Gastrocnemius medialis (tissue), 4 donors: ENCODE measurements around the gene SLC47A2. TPM values are rescaled to one million over a fixed set of nuclear protein-coding genes. Genes with fewer than 3 reads are reported as not detected.

Experiments
- ATAC-seq, 2 donors: fragments of 150-250 bp; one replicate each; pipeline ENCODE4 v1.9.1; 2016
- DNase-seq, 2 donors: peaks; one replicate each; pipeline ENCODE4 v3.0.0-alpha.2; 2019
- H3K27ac ChIP-seq, 4 donors: fragments of 200-600 bp; sonication (generic); 1 replicate in 1 of 4; 2 replicates in 3 of 4; pipeline ENCODE4 v1.5.1; 2016 to 2018; ENCODE audit warnings: mild to moderate bottlenecking in 2 of 4, moderate library complexity in 1 of 4
- H3K27me3 ChIP-seq, 3 donors: fragments of 200-600 bp; sonication (generic) in 2 of 3; 1 replicate in 1 of 3; 2 replicates in 2 of 3; pipeline versions ENCODE4 v1.5.1 to v1.6.0; 2016 to 2019; ENCODE audit warnings: mild to moderate bottlenecking in 1 of 3, moderate library complexity in 1 of 3
- H3K36me3 ChIP-seq, 2 donors: fragments of 200-600 bp; sonication (generic) in 1 of 2; one replicate each; pipeline ENCODE4 v1.5.1; 2017 to 2018
- H3K4me1 ChIP-seq, 2 donors: fragments of 200-600 bp; sonication (generic) in 1 of 2; one replicate each; pipeline ENCODE4 v1.5.1; 2016 to 2017; ENCODE audit warnings: mild to moderate bottlenecking in 2 of 2
- H3K4me3 ChIP-seq, 4 donors: fragments of 200-600 bp; sonication (generic) in 3 of 4; 1 replicate in 1 of 4; 2 replicates in 3 of 4; pipeline ENCODE4 v1.5.1; 2016 to 2019; ENCODE audit warnings: mild to moderate bottlenecking in 2 of 4
- H3K9me3 ChIP-seq, 3 donors: fragments of 200-600 bp; sonication (generic) in 2 of 3; 1 replicate in 1 of 3; 2 replicates in 2 of 3; pipeline ENCODE4 v1.5.1; 2016 to 2019
- CTCF ChIP-seq, 5 experiments: fragments of 450-650 bp in 3 of 5; fragments of 200-600 bp in 2 of 5; sonication (generic) in 2 of 5; IDR thresholded peaks in 4 of 5; conservative IDR thresholded peaks in 1 of 5; 1 replicate in 4 of 5; 2 replicates in 1 of 5; pipeline ENCODE4 v1.5.1; 2016 to 2019; ENCODE audit warnings: antibody characterized with exemption in 5 of 5, mild to moderate bottlenecking in 3 of 5, moderate library complexity in 3 of 5
- POLR2A ChIP-seq, 2 donors: fragments of 450-650 bp; IDR thresholded peaks; one replicate each; pipeline ENCODE4 v1.6.1; 2017; ENCODE audit warnings: antibody characterized with exemption in 2 of 2, mild to moderate bottlenecking in 2 of 2, moderate library complexity in 2 of 2
- in situ Hi-C, 4 donors: fragments of 200-750 bp; cut with MboI; loops; one replicate each; pipeline versions ENCODE4 v1.15.0 to v1.8.0; 2017; ENCODE audit warnings: low sequenced_read_pairs in 4 of 4
- intact Hi-C: fragments of 100-400 bp; cut with DNase I; formaldehyde crosslinking; loops from one replicate; pipeline ENCODE4 v1.15.1; 2023; ENCODE audit warnings: low total_unique reads
- total RNA-seq, 4 donors: library from RNA; depleted of rRNA; stranded (reverse); fragments of >200 nt; gene quantifications; one replicate each; pipeline versions ENCODE4 v1.1.0 to v1.2.3, GENCODE V29; 2016

SLC47A2 gene
- total RNA-seq, 4 donors from 2014 or later = 0.15 to 1.0 TPM; not detected in 2

- Histone ChIP-seq H3K4me3 (no peak overlapping the region), H3K36me3 (peaks cover 0 to 48% of the 10 kb centered on the region in 2 donors), H3K9me3 (no peaks in the 10 kb centered on the region), H3K27me3 (no peaks in the 10 kb centered on the region), H3K27ac (peak overlapping the region in 1 of 4 donors; percentile 56), H3K4me1 (peaks cover 34 to 40% of the 10 kb centered on the region in 2 donors)
- intact Hi-C loops (no loop called here), in situ Hi-C loops (no loop called here)
- no peak for TF ChIP-seq CTCF (IDR thresholded peaks at IDR 0.05 in 4 of 5, conservative IDR thresholded peaks at IDR 0.05 in 1 of 5)
- no peak for TF ChIP-seq POLR2A (IDR thresholded peaks at IDR 0.05)
- ATAC-seq = no peak
- DNase-seq = no peak
These were observed 63.8 kb downstream of the SLC47A2 start for GRCh38 chr17:19652595-19652994.

GRCh38 chr17:19651451-19652238, 64.7 kb downstream of the SLC47A2 start:
- in situ Hi-C loops (no loop called here), intact Hi-C loops (no loop called here)
- no peaks in the 10 kb centered on the region for H3K9me3 ChIP-seq

DNA sequence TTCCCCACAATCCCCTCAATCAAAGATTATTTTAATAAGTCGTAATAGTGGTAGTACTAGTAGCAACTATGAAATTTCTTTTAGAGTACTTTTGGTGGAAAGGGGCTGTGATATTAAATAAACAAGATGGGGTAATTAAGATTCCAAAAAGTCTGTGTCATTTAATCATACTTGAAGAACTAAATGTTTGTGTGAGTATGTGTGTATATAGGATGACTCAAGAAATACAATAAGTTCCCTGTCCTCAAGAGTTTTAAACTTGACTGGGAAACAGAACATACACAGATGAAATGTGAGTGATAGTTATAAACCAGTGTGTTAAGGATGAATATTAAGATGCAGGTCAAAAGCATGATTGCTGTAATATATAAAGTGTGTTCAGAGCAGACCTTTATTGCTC, 65.6 kb downstream of the SLC47A2 start:
- in situ Hi-C loops = no loop called here

More at GRCh38 chr17:19651451-19652238, 64.7 kb downstream of the SLC47A2 start:
- no peak overlapping the region for H3K4me3 ChIP-seq
- H3K27me3 ChIP-seq = no peaks in the 10 kb centered on the region
- no peak for DNase-seq
- H3K4me1 ChIP-seq = peaks cover 44 to 49% of the 10 kb centered on the region in 2 donors
- peaks cover 0 to 40% of the 10 kb centered on the region in 2 donors for H3K36me3 ChIP-seq
- no peak for TF ChIP-seq POLR2A (IDR thresholded peaks at IDR 0.05)
- TF ChIP-seq CTCF (IDR thresholded peaks at IDR 0.05 in 4 of 5, conservative IDR thresholded peaks at IDR 0.05 in 1 of 5) = no peak
- peak overlapping the region; percentile 9 to 56 (median 42) for H3K27ac ChIP-seq
- ATAC-seq = no peak

GRCh38 chr17:19649274-19649541, 67.2 kb downstream of the SLC47A2 start:
- TF ChIP-seq CTCF (IDR thresholded peaks at IDR 0.05 in 4 of 5, conservative IDR thresholded peaks at IDR 0.05 in 1 of 5) (no peak), POLR2A (IDR thresholded peaks at IDR 0.05) (no peak)
- H3K4me1 ChIP-seq = peaks cover 50 to 52% of the 10 kb centered on the region in 2 donors
- peak overlapping the region; percentile 75 to 93 (median 84) for H3K4me3 ChIP-seq
- in situ Hi-C loops (loop anchor here (5.0 to 25.0 kb wide), 5 partner anchors 113 to 287 kb away; partner anchors contain the start of gene B9D1 (in 1 of the 4)), intact Hi-C loops (loop anchor here (2.0 to 5.0 kb wide), 4 partner anchors 112 to 287 kb away; partner anchors contain the start of genes B9D1 and MAPK7)
- ATAC-seq (no peak), DNase-seq (no peak)
- peaks cover 0 to 18% of the 10 kb centered on the region in 2 donors for H3K36me3 ChIP-seq
- no peaks in the 10 kb centered on the region for H3K9me3 ChIP-seq
- H3K27me3 ChIP-seq = no peaks in the 10 kb centered on the region
- peak overlapping the region; percentile 92 to 97 (median 96) for H3K27ac ChIP-seq

More for the DNA sequence above, 65.6 kb downstream of the SLC47A2 start:
- H3K36me3 ChIP-seq = peaks cover 0 to 32% of the 10 kb centered on the region in 2 donors
- H3K9me3 ChIP-seq = no peaks in the 10 kb centered on the region
- ATAC-seq (no peak), DNase-seq (no peak)
- intact Hi-C loops = no loop called here
- TF ChIP-seq POLR2A (IDR thresholded peaks at IDR 0.05) (no peak), CTCF (IDR thresholded peaks at IDR 0.05 in 4 of 5, conservative IDR thresholded peaks at IDR 0.05 in 1 of 5) (no peak)
- H3K27me3 ChIP-seq = no peaks in the 10 kb centered on the region
- H3K27ac ChIP-seq = peak overlapping the region; percentile 9 to 56 (median 42)
- no peak overlapping the region for H3K4me3 ChIP-seq
- peaks cover 48 to 52% of the 10 kb centered on the region in 2 donors for H3K4me1 ChIP-seq
